Measurements from ENCODE around the gene XK. TPM values are rescaled to one million over a fixed set of nuclear protein-coding genes. Genes with fewer than 3 reads are reported as not detected.

XK gene
- 0.28 and 0.49 TPM in 2 replicates for total RNA-seq

DNA sequence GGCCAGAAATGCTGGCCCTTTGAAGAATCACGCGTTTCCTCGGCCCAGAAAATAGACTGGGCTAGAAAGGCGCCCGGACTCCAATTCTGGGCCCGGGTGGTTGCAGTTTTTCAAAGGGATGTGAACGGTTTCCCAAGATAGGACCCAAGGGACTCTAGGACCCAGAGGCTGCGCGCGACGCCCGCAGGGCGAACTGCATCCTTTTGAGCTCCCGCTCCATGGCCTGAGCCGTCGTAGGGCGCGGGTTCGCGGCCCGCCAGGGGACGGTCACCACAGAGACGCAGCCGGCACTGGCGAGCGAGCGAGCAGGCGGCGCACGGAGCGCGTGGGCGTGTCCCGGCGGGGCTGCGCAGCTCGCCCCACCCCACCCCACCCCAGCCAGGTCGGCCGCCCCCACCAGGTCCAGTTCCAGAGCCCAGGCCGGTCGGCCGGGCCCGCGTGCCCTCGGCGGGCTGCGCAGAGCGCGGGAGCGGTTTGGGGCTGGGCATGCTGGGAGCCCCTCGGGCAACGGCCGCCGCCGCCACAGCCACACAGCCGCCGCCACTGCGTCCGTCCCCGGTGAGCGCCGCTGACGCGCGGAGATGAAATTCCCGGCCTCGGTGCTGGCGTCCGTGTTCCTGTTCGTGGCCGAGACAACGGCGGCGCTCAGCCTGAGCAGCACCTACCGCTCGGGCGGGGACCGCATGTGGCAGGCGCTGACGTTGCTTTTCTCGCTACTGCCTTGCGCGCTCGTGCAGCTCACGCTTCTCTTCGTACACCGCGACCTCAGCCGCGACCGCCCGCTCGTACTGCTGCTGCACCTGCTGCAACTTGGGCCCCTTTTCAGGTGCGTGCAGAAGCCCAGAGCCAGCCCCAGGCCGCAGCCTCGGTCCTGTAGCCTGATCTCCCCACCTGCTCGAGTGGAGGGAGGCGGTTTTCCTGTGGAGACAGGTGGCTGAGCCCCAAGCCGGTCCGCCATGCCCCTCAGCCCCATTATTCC is at the start of gene XK:
Gene XK, plus strand, starts transcription at position 411 of the 979 bp plus-strand sequence. Its CDS starts 171 bp downstream, at position 582.

GRCh38 chrX:37779857-37780256 is 94.3 kb downstream of the XK start, which contains the start of gene CYBB:
Gene CYBB (plus strand): TSS chrX:37780059. CDS start chrX:37780078, 19 bp downstream.

Other genes starting within 250 kb of the XK start
- 0.05 and 0.78 TPM in 2 replicates for gene LANCL3, start 114.1 kb upstream of the XK start, total RNA-seq
- not detected in 2 replicates for gene CYBB, start 94.3 kb downstream of the XK start, total RNA-seq
- 34.5 and 44.4 TPM in 2 replicates for gene DYNLT3, start 161.8 kb downstream of the XK start, total RNA-seq

All from airway epithelial cell (primary cell).